Neural progenitor cell (in vitro differentiated cells): ENCODE data around the gene TRAPPC2.

Experiments used
- EZH2 ChIP-seq: fragments of 200-600 bp; sonication (generic); IDR thresholded peaks from 2 replicates; pipeline ENCODE4 v1.6.1; 2017; ENCODE audit warnings: antibody characterized with exemption, mild to moderate bottlenecking, moderate library complexity
- TF ChIP-seq, protein P1 (sequence below): fragments of 200-600 bp; sonication (generic); IDR thresholded peaks from 2 replicates; pipeline ENCODE4 v1.5.1; 2017; ENCODE audit warnings: antibody characterized with exemption, mild to moderate bottlenecking

DNA sequence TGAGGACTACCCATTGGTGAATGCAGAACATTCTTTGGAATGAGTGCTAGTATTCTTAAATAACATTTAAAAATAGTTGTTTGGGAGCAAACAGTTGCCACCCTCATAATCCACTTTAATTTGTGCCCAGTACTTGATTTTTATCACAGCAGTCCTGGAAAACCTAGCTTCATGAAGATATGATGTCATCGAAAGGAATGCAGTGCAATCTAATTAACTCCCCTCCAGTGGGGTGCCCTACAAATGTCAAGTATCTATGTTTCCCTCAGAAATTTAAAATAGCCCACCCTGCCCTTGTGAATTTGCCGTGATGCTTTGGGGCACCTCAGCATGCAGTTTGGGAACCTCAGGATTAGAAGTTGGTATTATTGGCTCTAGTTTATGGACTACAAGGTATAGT lies 40.1 kb downstream of the TRAPPC2 start:
- TF ChIP-seq, protein P1, sequence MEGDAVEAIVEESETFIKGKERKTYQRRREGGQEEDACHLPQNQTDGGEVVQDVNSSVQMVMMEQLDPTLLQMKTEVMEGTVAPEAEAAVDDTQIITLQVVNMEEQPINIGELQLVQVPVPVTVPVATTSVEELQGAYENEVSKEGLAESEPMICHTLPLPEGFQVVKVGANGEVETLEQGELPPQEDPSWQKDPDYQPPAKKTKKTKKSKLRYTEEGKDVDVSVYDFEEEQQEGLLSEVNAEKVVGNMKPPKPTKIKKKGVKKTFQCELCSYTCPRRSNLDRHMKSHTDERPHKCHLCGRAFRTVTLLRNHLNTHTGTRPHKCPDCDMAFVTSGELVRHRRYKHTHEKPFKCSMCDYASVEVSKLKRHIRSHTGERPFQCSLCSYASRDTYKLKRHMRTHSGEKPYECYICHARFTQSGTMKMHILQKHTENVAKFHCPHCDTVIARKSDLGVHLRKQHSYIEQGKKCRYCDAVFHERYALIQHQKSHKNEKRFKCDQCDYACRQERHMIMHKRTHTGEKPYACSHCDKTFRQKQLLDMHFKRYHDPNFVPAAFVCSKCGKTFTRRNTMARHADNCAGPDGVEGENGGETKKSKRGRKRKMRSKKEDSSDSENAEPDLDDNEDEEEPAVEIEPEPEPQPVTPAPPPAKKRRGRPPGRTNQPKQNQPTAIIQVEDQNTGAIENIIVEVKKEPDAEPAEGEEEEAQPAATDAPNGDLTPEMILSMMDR, result no peak
- no peak for TF ChIP-seq EZH2
